ENCODE measurements around the gene ZNF630.

The ZNF630 gene

DNA sequence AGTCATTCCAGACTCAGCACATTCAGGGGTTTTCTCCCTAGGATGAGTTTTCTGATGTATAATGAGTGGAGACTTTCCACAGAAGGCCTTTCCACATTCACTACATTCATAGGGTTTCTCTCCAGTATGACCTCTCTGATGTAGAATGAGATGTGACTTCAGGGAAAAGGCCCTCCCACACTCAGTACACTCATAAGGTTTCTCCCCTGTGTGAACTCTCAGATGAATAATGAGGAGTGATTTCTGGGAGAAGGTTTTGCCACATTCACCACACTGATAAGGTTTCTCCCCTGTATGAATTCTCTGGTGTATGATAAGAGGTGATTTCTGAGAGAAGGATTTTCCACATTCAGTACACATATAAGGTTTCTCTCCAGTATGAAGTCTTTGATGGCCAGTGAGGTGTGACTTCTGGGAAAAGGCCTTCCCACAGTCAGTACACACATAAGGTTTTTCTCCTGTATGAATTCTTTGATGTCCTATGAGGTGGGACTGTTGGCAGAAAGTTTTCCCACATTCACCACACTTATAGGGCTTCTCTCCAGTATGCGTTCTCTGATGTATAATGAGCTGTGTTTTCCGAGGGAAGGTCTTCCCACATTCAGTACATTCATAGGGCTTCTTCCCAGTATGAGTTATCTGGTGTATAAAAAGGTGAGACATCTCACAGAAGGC lies 12.7 kb downstream of the ZNF630 start:
- H3K27ac ChIP-seq (replicated peaks) = no peak overlapping the region
- H3K4me3 ChIP-seq (replicated peaks; ENCODE audit: insufficient read depth, low read length) = no peak overlapping the region
- TF ChIP-seq GABPA (IDR thresholded peaks at IDR 0.05; ENCODE audit: low read depth) (no peak), POLR2AphosphoS5 (IDR thresholded peaks at IDR 0.05; ENCODE audit: low read depth) (no peak), SPI1 (IDR thresholded peaks at IDR 0.05; ENCODE audit: borderline replicate concordance, low read depth) (no peak)
- TF ChIP-seq, protein P1, sequence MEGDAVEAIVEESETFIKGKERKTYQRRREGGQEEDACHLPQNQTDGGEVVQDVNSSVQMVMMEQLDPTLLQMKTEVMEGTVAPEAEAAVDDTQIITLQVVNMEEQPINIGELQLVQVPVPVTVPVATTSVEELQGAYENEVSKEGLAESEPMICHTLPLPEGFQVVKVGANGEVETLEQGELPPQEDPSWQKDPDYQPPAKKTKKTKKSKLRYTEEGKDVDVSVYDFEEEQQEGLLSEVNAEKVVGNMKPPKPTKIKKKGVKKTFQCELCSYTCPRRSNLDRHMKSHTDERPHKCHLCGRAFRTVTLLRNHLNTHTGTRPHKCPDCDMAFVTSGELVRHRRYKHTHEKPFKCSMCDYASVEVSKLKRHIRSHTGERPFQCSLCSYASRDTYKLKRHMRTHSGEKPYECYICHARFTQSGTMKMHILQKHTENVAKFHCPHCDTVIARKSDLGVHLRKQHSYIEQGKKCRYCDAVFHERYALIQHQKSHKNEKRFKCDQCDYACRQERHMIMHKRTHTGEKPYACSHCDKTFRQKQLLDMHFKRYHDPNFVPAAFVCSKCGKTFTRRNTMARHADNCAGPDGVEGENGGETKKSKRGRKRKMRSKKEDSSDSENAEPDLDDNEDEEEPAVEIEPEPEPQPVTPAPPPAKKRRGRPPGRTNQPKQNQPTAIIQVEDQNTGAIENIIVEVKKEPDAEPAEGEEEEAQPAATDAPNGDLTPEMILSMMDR (IDR thresholded peaks at IDR 0.05; ENCODE audit: insufficient read depth, low read length) = no peak
- TF ChIP-seq, protein P2, sequence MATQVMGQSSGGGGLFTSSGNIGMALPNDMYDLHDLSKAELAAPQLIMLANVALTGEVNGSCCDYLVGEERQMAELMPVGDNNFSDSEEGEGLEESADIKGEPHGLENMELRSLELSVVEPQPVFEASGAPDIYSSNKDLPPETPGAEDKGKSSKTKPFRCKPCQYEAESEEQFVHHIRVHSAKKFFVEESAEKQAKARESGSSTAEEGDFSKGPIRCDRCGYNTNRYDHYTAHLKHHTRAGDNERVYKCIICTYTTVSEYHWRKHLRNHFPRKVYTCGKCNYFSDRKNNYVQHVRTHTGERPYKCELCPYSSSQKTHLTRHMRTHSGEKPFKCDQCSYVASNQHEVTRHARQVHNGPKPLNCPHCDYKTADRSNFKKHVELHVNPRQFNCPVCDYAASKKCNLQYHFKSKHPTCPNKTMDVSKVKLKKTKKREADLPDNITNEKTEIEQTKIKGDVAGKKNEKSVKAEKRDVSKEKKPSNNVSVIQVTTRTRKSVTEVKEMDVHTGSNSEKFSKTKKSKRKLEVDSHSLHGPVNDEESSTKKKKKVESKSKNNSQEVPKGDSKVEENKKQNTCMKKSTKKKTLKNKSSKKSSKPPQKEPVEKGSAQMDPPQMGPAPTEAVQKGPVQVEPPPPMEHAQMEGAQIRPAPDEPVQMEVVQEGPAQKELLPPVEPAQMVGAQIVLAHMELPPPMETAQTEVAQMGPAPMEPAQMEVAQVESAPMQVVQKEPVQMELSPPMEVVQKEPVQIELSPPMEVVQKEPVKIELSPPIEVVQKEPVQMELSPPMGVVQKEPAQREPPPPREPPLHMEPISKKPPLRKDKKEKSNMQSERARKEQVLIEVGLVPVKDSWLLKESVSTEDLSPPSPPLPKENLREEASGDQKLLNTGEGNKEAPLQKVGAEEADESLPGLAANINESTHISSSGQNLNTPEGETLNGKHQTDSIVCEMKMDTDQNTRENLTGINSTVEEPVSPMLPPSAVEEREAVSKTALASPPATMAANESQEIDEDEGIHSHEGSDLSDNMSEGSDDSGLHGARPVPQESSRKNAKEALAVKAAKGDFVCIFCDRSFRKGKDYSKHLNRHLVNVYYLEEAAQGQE (IDR thresholded peaks at IDR 0.05; ENCODE audit: insufficient replicate concordance, low read depth) = no peak
- no peaks in the 10 kb centered on the region for H3K27me3 ChIP-seq (ENCODE audit: insufficient read depth, poor library complexity, severe bottlenecking)
- no peak for DNase-seq (ENCODE audit: low read depth in 1 of 2, low spot score in 1 of 2)

DNA sequence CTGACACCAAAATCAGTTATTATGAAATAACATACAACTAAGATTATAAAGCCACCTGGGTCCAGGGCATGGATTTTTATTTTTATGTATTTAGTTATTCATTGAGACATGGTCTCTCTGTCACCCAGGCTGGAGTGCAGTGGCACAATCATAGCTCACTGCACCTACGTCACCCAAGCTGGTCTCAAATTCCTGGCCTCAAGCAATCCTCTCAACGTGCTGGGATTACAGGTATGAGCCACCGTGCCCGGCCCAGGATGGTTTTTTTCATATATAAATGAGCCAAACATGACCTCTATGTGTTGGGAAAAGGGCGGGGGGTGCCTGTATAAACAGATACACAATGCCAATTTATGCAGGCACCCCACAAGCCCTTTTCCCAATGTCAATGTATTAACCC lies 24.6 kb downstream of the ZNF630 start:
- Histone ChIP-seq H3K27me3 (ENCODE audit: insufficient read depth, poor library complexity, severe bottlenecking) (no peaks in the 10 kb centered on the region), H3K4me3 (replicated peaks; ENCODE audit: insufficient read depth, low read length) (no peak overlapping the region), H3K27ac (replicated peaks) (no peak overlapping the region)
- no peak for DNase-seq (ENCODE audit: low read depth in 1 of 2, low spot score in 1 of 2)
- TF ChIP-seq SPI1 (IDR thresholded peaks at IDR 0.05; ENCODE audit: borderline replicate concordance, low read depth) (no peak), POLR2AphosphoS5 (IDR thresholded peaks at IDR 0.05; ENCODE audit: low read depth) (no peak), GABPA (IDR thresholded peaks at IDR 0.05; ENCODE audit: low read depth) (no peak)
- TF ChIP-seq, protein P1 (IDR thresholded peaks at IDR 0.05; ENCODE audit: insufficient read depth, low read length) = no peak
- TF ChIP-seq, protein P2 (IDR thresholded peaks at IDR 0.05; ENCODE audit: insufficient replicate concordance, low read depth) = no peak

DNA sequence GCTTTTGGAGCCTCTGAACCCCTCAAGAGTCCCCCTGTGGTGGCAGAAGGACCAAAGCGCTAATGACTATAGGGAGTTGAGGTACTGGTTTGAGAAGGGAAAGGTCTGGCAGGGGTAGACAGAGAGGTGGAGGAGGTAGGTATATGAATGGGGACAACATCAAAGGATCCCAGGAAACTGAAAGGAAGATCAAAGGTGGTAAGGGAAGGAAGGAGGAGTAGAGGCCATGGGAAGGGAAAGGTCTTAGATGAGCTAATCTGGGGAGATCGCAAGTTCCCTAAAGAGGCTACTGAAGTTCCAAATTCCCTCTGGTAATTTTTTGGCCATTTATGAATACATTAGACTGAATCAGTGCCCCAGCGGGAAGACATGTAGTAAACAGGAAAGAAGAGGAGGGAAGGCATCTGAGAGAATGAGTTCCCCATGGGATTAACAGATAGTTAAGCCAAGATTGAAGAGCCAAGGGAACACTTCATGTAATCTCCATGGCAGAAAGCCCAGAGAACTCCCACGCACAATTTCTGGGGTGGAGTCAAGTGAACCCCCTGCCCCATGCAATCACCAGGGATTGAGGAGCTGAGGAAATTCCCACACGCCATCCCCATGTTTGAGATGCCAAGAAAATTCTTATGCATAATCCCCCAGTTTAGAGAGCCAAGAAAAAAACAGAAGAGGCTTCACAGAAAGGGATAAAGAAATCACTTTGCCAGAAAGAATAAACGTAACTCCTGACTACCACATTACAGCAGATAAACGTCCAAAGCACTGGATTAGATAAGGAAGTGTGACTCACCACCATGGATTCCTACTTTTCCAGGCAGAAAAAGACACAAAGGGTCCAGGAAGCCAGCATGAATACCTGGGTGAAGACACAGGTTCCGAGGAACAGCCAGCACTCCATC lies 25.8 kb downstream of the ZNF630 start:
- Histone ChIP-seq H3K4me3 (replicated peaks; ENCODE audit: insufficient read depth, low read length) (no peak overlapping the region), H3K27me3 (ENCODE audit: insufficient read depth, poor library complexity, severe bottlenecking) (no peaks in the 10 kb centered on the region), H3K27ac (replicated peaks) (no peak overlapping the region)
- TF ChIP-seq POLR2AphosphoS5 (IDR thresholded peaks at IDR 0.05; ENCODE audit: low read depth) (no peak), GABPA (IDR thresholded peaks at IDR 0.05; ENCODE audit: low read depth) (no peak), SPI1 (IDR thresholded peaks at IDR 0.05; ENCODE audit: borderline replicate concordance, low read depth) (no peak)
- TF ChIP-seq, protein P2 (IDR thresholded peaks at IDR 0.05; ENCODE audit: insufficient replicate concordance, low read depth) = no peak
- no peak for DNase-seq (ENCODE audit: low read depth in 1 of 2, low spot score in 1 of 2)

All from HL-60 (cell line).